Activated CD8-positive, alpha-beta memory T cell treated with anti-CD3 and anti-CD28 coated beads, Interleukin-2, amount 50 U/mL, for 1 hour (primary cell): ENCODE measurements around the gene CD163L1.

Experiments
- DNase-seq: peaks from one replicate; pipeline ENCODE4 v3.0.0-alpha.2; 2020; ENCODE audit errors: extremely low read depth

Gene CD163L1

DNA sequence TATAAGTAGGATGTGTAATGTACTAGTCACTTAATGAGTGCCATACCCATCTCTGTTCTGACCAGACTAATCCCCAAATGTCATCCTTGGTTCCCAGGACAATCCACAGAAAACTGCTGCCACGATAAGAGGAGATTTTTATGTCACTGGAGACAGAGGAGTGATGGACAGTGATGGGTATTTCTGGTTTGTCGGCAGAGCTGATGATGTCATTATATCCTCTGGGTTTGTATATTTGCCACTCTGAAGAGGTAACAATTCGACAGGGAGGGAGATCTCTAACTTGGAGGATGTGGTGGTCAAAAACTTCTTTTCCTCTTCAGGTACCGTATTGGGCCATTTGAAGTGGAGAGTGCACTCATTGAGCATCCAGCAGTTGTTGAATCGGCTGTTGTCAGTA lies 119.8 kb downstream of the CD163L1 start:
- no peak for DNase-seq

DNA sequence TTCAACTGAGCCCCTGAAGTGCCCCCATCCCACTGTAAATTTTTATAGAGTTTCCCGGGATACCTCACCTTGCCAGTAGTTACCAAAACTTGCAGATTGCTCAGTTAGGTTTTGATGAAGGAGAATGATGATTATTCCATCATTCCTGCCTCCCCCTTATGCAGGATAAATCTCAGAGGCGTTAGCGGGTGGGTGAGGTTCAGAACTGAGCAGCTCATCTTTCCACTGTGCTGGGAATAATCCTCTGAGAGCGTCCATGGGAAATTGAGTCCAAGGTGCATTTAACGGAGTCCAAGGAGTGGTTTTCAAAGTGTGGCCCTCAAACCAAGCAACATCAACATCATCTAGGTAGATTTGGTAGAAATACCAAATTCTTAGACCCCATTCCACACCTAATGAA lies 121.4 kb downstream of the CD163L1 start:
- DNase-seq = no peak

DNA sequence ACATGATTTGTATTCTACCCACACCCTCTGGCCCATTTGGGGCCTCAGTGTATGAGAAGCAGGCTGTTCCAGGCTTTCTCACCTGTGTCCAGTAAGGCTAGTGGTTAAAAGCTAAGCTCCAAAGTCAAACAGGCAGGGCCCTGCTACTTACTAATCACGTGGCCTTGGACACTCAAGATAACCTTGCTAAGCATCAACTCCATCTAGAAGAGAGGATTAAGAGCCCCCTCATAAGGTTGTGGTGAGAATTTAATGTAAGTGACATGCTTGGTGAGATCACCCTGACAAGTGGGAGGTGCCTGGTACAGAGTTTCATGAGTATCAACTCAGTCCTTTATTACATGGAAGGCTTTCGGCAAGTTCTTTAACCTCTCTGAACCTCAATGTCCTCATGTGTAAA lies 122.3 kb downstream of the CD163L1 start:
- DNase-seq = no peak

DNA sequence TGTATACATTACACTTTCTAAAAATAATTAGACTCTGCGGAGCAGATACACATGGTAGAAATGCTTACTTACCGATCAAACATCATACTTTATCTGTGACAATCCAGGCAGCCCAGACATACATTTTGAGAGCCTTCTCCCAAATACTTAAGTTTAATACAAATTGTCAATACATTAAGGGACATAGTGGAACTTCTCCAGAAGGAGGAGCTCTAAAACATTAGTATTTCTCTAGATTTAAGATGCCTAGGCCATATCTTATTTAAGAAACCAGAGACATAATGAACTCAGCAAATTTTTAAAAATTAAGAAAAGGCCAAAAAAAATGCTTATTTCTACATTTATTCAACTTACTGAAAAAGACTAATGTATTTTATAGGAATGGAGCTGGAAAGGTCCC lies 124.0 kb downstream of the CD163L1 start:
- DNase-seq = no peak

DNA sequence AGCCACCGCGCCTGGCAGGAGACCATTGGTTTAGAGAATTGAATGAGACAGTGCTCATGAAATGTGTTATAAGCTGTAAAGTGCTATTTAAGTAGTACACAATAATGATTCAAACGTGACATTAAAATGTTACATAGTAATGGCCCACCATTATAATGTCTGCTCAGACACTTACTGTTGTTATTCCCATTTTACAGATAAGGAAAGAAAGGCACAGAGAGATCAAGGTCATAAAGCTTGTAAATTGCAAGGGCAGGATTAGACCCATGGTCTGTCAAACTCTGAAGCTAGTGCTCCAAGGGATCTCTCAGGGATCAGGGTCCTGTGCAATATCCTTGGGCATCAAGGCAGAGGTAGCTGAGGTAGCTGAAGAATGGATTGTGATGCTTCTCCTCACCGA lies 133.9 kb downstream of the CD163L1 start:
- DNase-seq = no peak
